Measurements from ENCODE around the gene GPC5. TPM values are rescaled to one million over a fixed set of nuclear protein-coding genes. Genes with fewer than 3 reads are reported as not detected.
"Not testable (repeated sequence)": the region's sequence is repeated elsewhere in the genome, so short reads cannot be mapped to it uniquely, and the experiment has no call there.

The GPC5 gene
- total RNA-seq, 2 experiments from 2014 or later = 0.06 TPM; not detected in 1

DNA sequence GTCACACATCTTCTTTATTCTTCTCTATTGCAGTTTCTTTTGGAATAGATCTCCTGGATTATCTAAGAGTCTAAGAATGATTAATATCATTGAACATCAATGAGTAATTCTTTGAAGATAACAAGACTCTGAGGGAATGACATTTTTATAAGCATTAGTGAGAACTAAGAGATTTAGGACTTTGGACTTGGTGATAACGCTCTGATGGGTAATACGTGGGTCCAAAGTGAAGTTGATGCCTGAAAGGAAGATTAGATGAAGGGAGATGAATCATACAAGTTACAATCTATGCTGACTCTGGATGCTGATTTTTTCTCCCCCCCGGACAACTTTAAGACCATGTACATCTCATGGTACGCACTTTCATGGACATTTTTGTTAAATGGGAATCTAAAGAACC, 364.5 kb downstream of the GPC5 start:
- H3K27me3 Mint-ChIP-seq = no peaks in the 10 kb centered on the region
- no peaks in the 10 kb centered on the region for H3K36me3 Mint-ChIP-seq (ENCODE audit: low read depth)
- POLR2A ChIA-PET = no interaction called here
- H3K27ac Mint-ChIP-seq = no peak overlapping the region
- CTCF ChIA-PET = no interaction called here
- H3K4me1 Mint-ChIP-seq = no peaks in the 10 kb centered on the region
- no peak overlapping the region for H3K4me3 Mint-ChIP-seq
- DNase-seq = no peak
- no peaks in the 10 kb centered on the region for H3K9me3 Mint-ChIP-seq

- DNase-seq = no peak
- Mint-ChIP-seq H3K36me3 (ENCODE audit: low read depth) (no peaks in the 10 kb centered on the region), H3K4me1 (no peaks in the 10 kb centered on the region), H3K4me3 (no peak overlapping the region), H3K9me3 (no peaks in the 10 kb centered on the region), H3K27ac (no peak overlapping the region), H3K27me3 (no peaks in the 10 kb centered on the region)
- ChIA-PET CTCF (no interaction called here), POLR2A (no interaction called here)
These were observed 366.1 kb downstream of the GPC5 start for GRCh38 chr13:91764527-91764926.

- Mint-ChIP-seq H3K27ac (no peak overlapping the region), H3K4me3 (no peak overlapping the region), H3K9me3 (no peaks in the 10 kb centered on the region), H3K4me1 (no peaks in the 10 kb centered on the region), H3K27me3 (no peaks in the 10 kb centered on the region), H3K36me3 (ENCODE audit: low read depth) (no peaks in the 10 kb centered on the region)
- ChIA-PET CTCF (no interaction called here), POLR2A (no interaction called here)
- no peak for DNase-seq
These were observed 369.2 kb downstream of the GPC5 start for GRCh38 chr13:91767651-91768050.

DNA sequence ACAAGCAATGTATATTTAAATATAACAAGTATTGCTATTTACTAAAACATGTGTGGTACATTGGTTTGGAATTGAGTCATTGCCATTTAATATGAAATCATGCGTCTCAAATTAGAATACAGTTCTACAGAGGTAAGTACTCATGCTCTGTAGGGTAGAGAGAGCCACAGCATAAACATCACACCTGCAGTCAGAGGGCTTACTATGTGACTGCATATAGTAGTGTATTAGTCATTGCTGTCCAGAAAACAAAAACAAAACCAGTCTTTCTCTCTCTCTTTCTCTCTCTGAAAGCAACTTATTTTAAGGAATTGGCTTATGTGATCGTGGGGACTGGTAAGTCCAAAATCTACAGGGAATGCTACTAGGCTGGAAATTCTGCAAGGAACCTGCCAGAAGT, 370.3 kb downstream of the GPC5 start:
- H3K4me1 Mint-ChIP-seq = no peaks in the 10 kb centered on the region
- POLR2A ChIA-PET = no interaction called here
- no peaks in the 10 kb centered on the region for H3K36me3 Mint-ChIP-seq (ENCODE audit: low read depth)

GRCh38 chr13:91771229-91771628, 372.8 kb downstream of the GPC5 start:
- H3K9me3 Mint-ChIP-seq = no peaks in the 10 kb centered on the region
- POLR2A ChIA-PET = no interaction called here
- H3K36me3 Mint-ChIP-seq (ENCODE audit: low read depth) = no peaks in the 10 kb centered on the region
- H3K27ac Mint-ChIP-seq = no peak overlapping the region
- CTCF ChIA-PET = no interaction called here
- H3K4me1 Mint-ChIP-seq = no peaks in the 10 kb centered on the region
- no peak overlapping the region for H3K4me3 Mint-ChIP-seq
- H3K27me3 Mint-ChIP-seq = no peaks in the 10 kb centered on the region
- no peak for DNase-seq

More for the DNA sequence above, 370.3 kb downstream of the GPC5 start:
- Mint-ChIP-seq H3K27me3 (no peaks in the 10 kb centered on the region), H3K27ac (no peak overlapping the region), H3K4me3 (no peak overlapping the region), H3K9me3 (no peaks in the 10 kb centered on the region)
- no peak for DNase-seq
- CTCF ChIA-PET = no interaction called here

- no peaks in the 10 kb centered on the region for H3K36me3 Mint-ChIP-seq (ENCODE audit: low read depth)
- H3K9me3 Mint-ChIP-seq = no peaks in the 10 kb centered on the region
- H3K4me1 Mint-ChIP-seq = no peaks in the 10 kb centered on the region
- no peak overlapping the region for H3K27ac Mint-ChIP-seq
- H3K27me3 Mint-ChIP-seq = no peaks in the 10 kb centered on the region
- ChIA-PET POLR2A (no interaction called here), CTCF (no interaction called here)
- DNase-seq = no peak
- H3K4me3 Mint-ChIP-seq = no peak overlapping the region
These were observed 375.3 kb downstream of the GPC5 start for GRCh38 chr13:91773591-91774227.

DNA sequence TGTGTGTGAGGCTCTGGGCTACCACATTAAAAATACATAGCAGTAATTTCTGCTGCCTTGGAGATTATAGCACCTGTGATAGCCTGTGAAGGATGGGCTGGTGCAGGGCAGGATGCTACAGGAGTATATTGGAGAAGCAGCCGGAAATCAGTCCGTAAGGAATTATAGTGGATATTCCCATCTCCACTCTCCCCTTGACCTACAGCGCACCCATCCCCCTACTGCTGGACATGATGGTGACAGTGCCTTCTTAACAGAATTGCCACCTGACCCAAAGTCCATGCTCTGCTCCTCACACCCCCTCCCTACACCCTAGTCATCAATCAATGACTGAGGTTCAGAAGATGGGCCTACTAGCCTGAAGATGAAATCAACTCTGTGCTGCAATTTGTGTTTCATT, 376.0 kb downstream of the GPC5 start:
- Mint-ChIP-seq H3K4me1 (no peaks in the 10 kb centered on the region), H3K9me3 (no peaks in the 10 kb centered on the region), H3K27ac (no peak overlapping the region), H3K4me3 (no peak overlapping the region), H3K27me3 (no peaks in the 10 kb centered on the region), H3K36me3 (ENCODE audit: low read depth) (no peaks in the 10 kb centered on the region)
- ChIA-PET CTCF (no interaction called here), POLR2A (no interaction called here)
- no peak for DNase-seq

GRCh38 chr13:91776611-91777193, 378.3 kb downstream of the GPC5 start:
- Mint-ChIP-seq H3K36me3 (ENCODE audit: low read depth) (no peaks in the 10 kb centered on the region), H3K4me3 (no peak overlapping the region), H3K27me3 (no peaks in the 10 kb centered on the region), H3K27ac (no peak overlapping the region), H3K4me1 (no peaks in the 10 kb centered on the region), H3K9me3 (no peaks in the 10 kb centered on the region)
- CTCF ChIA-PET = no interaction called here
- no peak for DNase-seq
- POLR2A ChIA-PET = no interaction called here

GRCh38 chr13:91778123-91778522, 379.7 kb downstream of the GPC5 start:
- Mint-ChIP-seq H3K27me3 (no peaks in the 10 kb centered on the region), H3K9me3 (no peaks in the 10 kb centered on the region), H3K27ac (no peak overlapping the region), H3K36me3 (ENCODE audit: low read depth) (no peaks in the 10 kb centered on the region), H3K4me1 (no peaks in the 10 kb centered on the region), H3K4me3 (no peak overlapping the region)
- no peak for DNase-seq
- ChIA-PET CTCF (no interaction called here), POLR2A (no interaction called here)

GRCh38 chr13:91781982-91782691, 383.7 kb downstream of the GPC5 start:
- H3K36me3 Mint-ChIP-seq (ENCODE audit: low read depth); H3K27me3 Mint-ChIP-seq; CTCF ChIA-PET; H3K27ac Mint-ChIP-seq; H3K4me3 Mint-ChIP-seq; H3K4me1 Mint-ChIP-seq; POLR2A ChIA-PET; H3K9me3 Mint-ChIP-seq; DNase-seq: not testable (repeated sequence)

DNA sequence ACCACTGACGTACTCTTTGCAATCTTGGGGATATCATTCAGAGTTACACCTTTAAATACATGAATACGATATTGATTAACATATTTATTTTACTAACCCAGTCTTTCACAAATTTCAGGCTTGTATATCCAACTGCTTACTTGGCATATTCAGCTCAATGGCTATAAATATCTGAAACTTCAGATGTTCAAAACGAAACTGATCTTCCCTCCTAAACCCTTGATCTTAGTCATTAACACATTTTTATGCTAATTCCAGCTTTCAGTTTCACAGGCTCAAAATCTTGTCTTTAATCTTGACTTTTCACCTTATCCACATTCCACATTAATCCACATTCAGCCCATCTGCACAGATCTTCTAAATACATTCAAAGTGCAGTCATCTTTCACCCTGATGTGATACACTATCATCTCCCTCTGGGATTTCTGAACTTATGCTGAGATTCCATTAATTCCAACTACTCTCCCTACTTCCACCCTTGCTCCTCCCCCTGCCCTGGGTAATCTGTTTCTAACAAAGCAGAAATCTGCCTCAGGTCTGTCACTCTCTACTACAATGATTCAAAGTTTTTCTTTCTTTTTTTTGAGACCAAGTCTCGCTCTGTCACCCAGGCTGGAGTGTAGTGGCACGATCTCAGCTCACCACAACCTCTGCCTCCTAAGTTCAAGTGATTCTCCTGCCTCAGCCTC, 387.2 kb downstream of the GPC5 start:
- ChIA-PET POLR2A (no interaction called here), CTCF (no interaction called here)
- Mint-ChIP-seq H3K36me3 (ENCODE audit: low read depth) (no peaks in the 10 kb centered on the region), H3K27me3 (no peaks in the 10 kb centered on the region), H3K9me3 (no peaks in the 10 kb centered on the region), H3K4me3 (no peak overlapping the region), H3K27ac (no peak overlapping the region), H3K4me1 (no peaks in the 10 kb centered on the region)
- DNase-seq = no peak

- Mint-ChIP-seq H3K27me3 (no peaks in the 10 kb centered on the region), H3K27ac (no peak overlapping the region), H3K9me3 (no peaks in the 10 kb centered on the region), H3K4me3 (no peak overlapping the region), H3K36me3 (ENCODE audit: low read depth) (no peaks in the 10 kb centered on the region), H3K4me1 (no peaks in the 10 kb centered on the region)
- DNase-seq = no peak
- POLR2A ChIA-PET = no interaction called here
- CTCF ChIA-PET = no interaction called here
These were observed 393.6 kb downstream of the GPC5 start for GRCh38 chr13:91792054-91792453.

GRCh38 chr13:91797567-91797966, 399.1 kb downstream of the GPC5 start:
- DNase-seq = no peak
- Mint-ChIP-seq H3K4me1 (no peaks in the 10 kb centered on the region), H3K4me3 (no peak overlapping the region), H3K27me3 (no peaks in the 10 kb centered on the region), H3K9me3 (peaks cover 3% of the 10 kb centered on the region), H3K27ac (no peak overlapping the region), H3K36me3 (ENCODE audit: low read depth) (no peaks in the 10 kb centered on the region)
- POLR2A ChIA-PET = no interaction called here
- CTCF ChIA-PET = no interaction called here
